Neural progenitor cell (in vitro differentiated cells): ENCODE data around the gene NR1D1. TPM values are rescaled to one million over a fixed set of nuclear protein-coding genes. Genes with fewer than 3 reads are reported as not detected.
"Not testable (repeated sequence)": the region's sequence is repeated elsewhere in the genome, so short reads cannot be mapped to it uniquely, and the experiment has no call there.

ENCODE experiments used
- DNase-seq: peaks from one replicate; pipeline ENCODE4 v3.0.0-alpha.2; 2016; ENCODE audit warnings: low spot score
- H2AFZ ChIP-seq: fragments of 200-600 bp; sonication (generic); replicated peaks from 2 replicates; pipeline ENCODE4 v1.6.1; 2016; ENCODE audit warnings: antibody characterized with exemption
- H3F3A ChIP-seq: fragments of 200-600 bp; sonication (generic); 2 replicates; pipeline ENCODE4 v1.6.1; 2016; ENCODE audit warnings: antibody characterized with exemption, low read depth
- H3K27ac ChIP-seq: fragments of 200-600 bp; sonication (generic); 2 replicates; pipeline ENCODE4 v1.5.1; 2016; ENCODE audit warnings: mild to moderate bottlenecking
- H3K27me3 ChIP-seq: fragments of 200-600 bp; sonication (generic); 2 replicates; pipeline ENCODE4 v1.6.1; 2016; ENCODE audit warnings: mild to moderate bottlenecking, moderate library complexity
- H3K36me3 ChIP-seq: fragments of 200-600 bp; sonication (generic); 2 replicates; pipeline ENCODE4 v1.5.1; 2016
- H3K4me1 ChIP-seq: fragments of 200-600 bp; sonication (generic); 2 replicates; pipeline ENCODE4 v1.6.1; 2016; ENCODE audit warnings: mixed run types
- H3K4me2 ChIP-seq: fragments of 200-600 bp; sonication (generic); 2 replicates; pipeline ENCODE4 v1.6.1; 2016
- H3K4me3 ChIP-seq: fragments of 200-600 bp; sonication (generic); 2 replicates; pipeline ENCODE4 v1.5.1; 2016
- H3K79me2 ChIP-seq: fragments of 200-600 bp; sonication (generic); 2 replicates; pipeline ENCODE4 v1.6.1; 2016; ENCODE audit warnings: low read depth
- H3K9ac ChIP-seq: fragments of 200-600 bp; sonication (generic); 2 replicates; pipeline ENCODE4 v1.6.1; 2016
- H3K9me3 ChIP-seq: fragments of 200-600 bp; sonication (generic); 2 replicates; pipeline ENCODE4 v1.5.1; 2016; ENCODE audit warnings: low read depth
- H4K20me1 ChIP-seq: fragments of 200-600 bp; sonication (generic); 2 replicates; pipeline ENCODE4 v1.6.1; 2016; ENCODE audit warnings: low read depth
- H3K27ac Mint-ChIP-seq: 3 replicates; pipeline ENCODE4 v1.8.0; 2021; ENCODE audit warnings: mixed read lengths
- H3K27me3 Mint-ChIP-seq: 2 replicates; pipeline ENCODE4 v1.8.0; 2022; ENCODE audit warnings: low read depth, mild to moderate bottlenecking, inconsistent platforms, moderate library complexity, mixed read lengths; ENCODE audit not compliant: insufficient read depth
- H3K36me3 Mint-ChIP-seq: 3 replicates; pipeline ENCODE4 v1.8.0; 2021; ENCODE audit warnings: mixed read lengths
- H3K4me1 Mint-ChIP-seq: 3 replicates; pipeline ENCODE4 v1.8.0; 2021; ENCODE audit warnings: mixed read lengths
- H3K4me3 Mint-ChIP-seq: 3 replicates; pipeline ENCODE4 v1.8.0; 2021; ENCODE audit warnings: mild to moderate bottlenecking, moderate library complexity, mixed read lengths
- H3K9me3 Mint-ChIP-seq: 3 replicates; pipeline ENCODE4 v1.8.0; 2020; ENCODE audit warnings: mixed read lengths
- CTCF ChIP-seq: fragments of 200-600 bp; sonication (generic); IDR thresholded peaks from 2 replicates; pipeline ENCODE4 v1.5.1; 2017; ENCODE audit warnings: antibody characterized with exemption, mild to moderate bottlenecking
- EZH2 ChIP-seq: fragments of 200-600 bp; sonication (generic); IDR thresholded peaks from 2 replicates; pipeline ENCODE4 v1.6.1; 2017; ENCODE audit warnings: antibody characterized with exemption, mild to moderate bottlenecking, moderate library complexity
- EZH2phosphoT487 ChIP-seq: fragments of 200-600 bp; sonication (generic); IDR thresholded peaks from 2 replicates; pipeline ENCODE4 v1.6.1; 2017; ENCODE audit warnings: antibody characterized with exemption
- total RNA-seq: library from RNA; depleted of rRNA; stranded (reverse); fragments of >200 nt; gene quantifications from 2 replicates; pipeline ENCODE4 v1.2.3, GENCODE V29; 2015; ENCODE audit warnings: low replicate concordance

Gene NR1D1
- total RNA-seq, result 0.24 and 0.87 TPM in 2 replicates

- Histone ChIP-seq H3F3A (peaks cover 21% of the 10 kb centered on the region), H4K20me1 (no peaks in the 10 kb centered on the region), H3K4me2 (peak within 1 kb of the TSS; percentile 67), H3K4me3 (peak within 1 kb of the TSS; percentile 41), H3K36me3 (no peaks in the 10 kb centered on the region), H3K27ac (no peak within 1 kb of the TSS), H3K79me2 (no peaks in the 10 kb centered on the region), H3K27me3 (peaks cover 16% of the 10 kb centered on the region), H2AFZ (peak within 1 kb of the TSS; percentile 30), H3K9ac (no peak within 1 kb of the TSS), H3K4me1 (peaks cover 17% of the 10 kb centered on the region), H3K9me3 (no peaks in the 10 kb centered on the region)
- Mint-ChIP-seq H3K4me1 (peaks cover 52% of the 10 kb centered on the region), H3K27me3 (peaks cover 8% of the 10 kb centered on the region), H3K9me3 (no peaks in the 10 kb centered on the region), H3K27ac (peak within 1 kb of the TSS; percentile 91), H3K4me3 (peak within 1 kb of the TSS; percentile 90), H3K36me3 (peaks cover 4% of the 10 kb centered on the region)
- TF ChIP-seq EZH2phosphoT487, result no peak
- TF ChIP-seq EZH2, result no peak
- TF ChIP-seq CTCF, result no peak
- DNase-seq, result no peak
Measured at GRCh38 chr17:40100419-40100668, at the start of gene NR1D1. Gene NR1D1 (minus strand): TSS chr17:40100589. CDS start chr17:40100094, 495 bp downstream.

GRCh38 chr17:40148527-40148926, 48.1 kb upstream of the NR1D1 start:
- H3K36me3 Mint-ChIP-seq, result peaks cover 37% of the 10 kb centered on the region
- peaks cover 100% of the 10 kb centered on the region for H3K79me2 ChIP-seq
- no peaks in the 10 kb centered on the region for H3K4me1 ChIP-seq
- H2AFZ ChIP-seq, result no peak overlapping the region
- no peak overlapping the region for H3K4me2 ChIP-seq
- H4K20me1 ChIP-seq, result peaks cover 36% of the 10 kb centered on the region
- H3K36me3 ChIP-seq, result no peaks in the 10 kb centered on the region
- no peak overlapping the region for H3K9ac ChIP-seq
- DNase-seq, result no peak
- H3K4me3 ChIP-seq, result no peak overlapping the region
- H3K4me3 Mint-ChIP-seq, result no peak overlapping the region
- H3K27ac ChIP-seq, result no peak overlapping the region
- no peak overlapping the region for H3K27ac Mint-ChIP-seq
- no peaks in the 10 kb centered on the region for H3K27me3 ChIP-seq
- H3K9me3 ChIP-seq, result no peaks in the 10 kb centered on the region
- peaks cover 2% of the 10 kb centered on the region for H3K27me3 Mint-ChIP-seq
- H3F3A ChIP-seq, result peaks cover 3% of the 10 kb centered on the region
- H3K4me1 Mint-ChIP-seq, result no peaks in the 10 kb centered on the region
- H3K9me3 Mint-ChIP-seq, result no peaks in the 10 kb centered on the region
- TF ChIP-seq CTCF (no peak), EZH2phosphoT487 (no peak), EZH2 (no peak)

GRCh38 chr17:40145476-40145875, 45.1 kb upstream of the NR1D1 start:
- Histone ChIP-seq H3K9ac (no peak overlapping the region), H3K4me1 (peaks cover 8% of the 10 kb centered on the region), H3K36me3 (peaks cover 10% of the 10 kb centered on the region), H3K9me3 (no peaks in the 10 kb centered on the region), H3F3A (peaks cover 18% of the 10 kb centered on the region), H3K27ac (no peak overlapping the region), H3K79me2 (peaks cover 98% of the 10 kb centered on the region), H4K20me1 (peaks cover 26% of the 10 kb centered on the region), H3K4me3 (no peak overlapping the region), H2AFZ (no peak overlapping the region), H3K4me2 (no peak overlapping the region), H3K27me3 (no peaks in the 10 kb centered on the region)
- no peak overlapping the region for H3K4me3 Mint-ChIP-seq
- H3K36me3 Mint-ChIP-seq, result peaks cover 37% of the 10 kb centered on the region
- H3K4me1 Mint-ChIP-seq, result peaks cover 16% of the 10 kb centered on the region
- no peak overlapping the region for H3K27ac Mint-ChIP-seq
- TF ChIP-seq EZH2 (no peak), EZH2phosphoT487 (no peak), CTCF (no peak)
- no peaks in the 10 kb centered on the region for H3K9me3 Mint-ChIP-seq
- peaks cover 3% of the 10 kb centered on the region for H3K27me3 Mint-ChIP-seq
- DNase-seq, result no peak

GRCh38 chr17:40143166-40143565, 42.8 kb upstream of the NR1D1 start:
- Histone ChIP-seq H3F3A (peaks cover 31% of the 10 kb centered on the region), H3K79me2 (peaks cover 92% of the 10 kb centered on the region), H3K36me3 (peaks cover 10% of the 10 kb centered on the region), H4K20me1 (peaks cover 12% of the 10 kb centered on the region), H3K4me1 (peaks cover 16% of the 10 kb centered on the region)
- Mint-ChIP-seq H3K4me1 (peaks cover 21% of the 10 kb centered on the region), H3K36me3 (peaks cover 26% of the 10 kb centered on the region), H3K27me3 (peaks cover 10% of the 10 kb centered on the region)
- H2AFZ ChIP-seq, H3K27ac Mint-ChIP-seq, H3K4me2 ChIP-seq, H3K27ac ChIP-seq, H3K9me3 Mint-ChIP-seq, H3K27me3 ChIP-seq, H3K4me3 Mint-ChIP-seq, H3K4me3 ChIP-seq, H3K9ac ChIP-seq, DNase-seq, H3K9me3 ChIP-seq: not testable (repeated sequence)
